Dedifferentiated amniotic fluid mesenchymal stem cell (primary cell): ENCODE measurements around the gene GARNL3.

Experiments
- DNase-seq: peaks from one replicate; pipeline ENCODE4 v3.0.0-alpha.2; 2016; ENCODE audit errors: extremely low spot score

Gene GARNL3

GRCh38 chr9:127351182-127352166 is 86.9 kb downstream of the GARNL3 start:
- no peak for DNase-seq

DNA sequence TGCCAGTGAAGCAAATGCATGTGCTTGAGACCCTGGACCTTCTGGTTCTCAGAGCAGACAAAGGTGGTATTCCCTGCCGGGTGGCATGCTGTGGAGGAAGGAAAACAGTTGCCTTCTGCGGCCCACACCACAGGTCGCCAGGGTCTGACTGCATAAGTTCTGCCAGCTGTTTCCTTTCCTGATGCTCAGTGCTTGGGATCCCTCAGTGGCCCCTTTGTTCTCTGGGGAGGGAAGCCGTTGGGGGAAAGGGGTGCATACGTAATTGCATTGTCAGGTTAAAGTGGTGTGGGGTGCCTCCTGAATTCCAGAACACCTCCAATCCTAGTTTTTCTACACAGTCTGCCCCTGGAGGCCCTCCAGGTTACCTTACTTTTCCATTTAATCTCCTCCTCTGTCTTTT is 89.3 kb downstream of the GARNL3 start:
- no peak for DNase-seq

DNA sequence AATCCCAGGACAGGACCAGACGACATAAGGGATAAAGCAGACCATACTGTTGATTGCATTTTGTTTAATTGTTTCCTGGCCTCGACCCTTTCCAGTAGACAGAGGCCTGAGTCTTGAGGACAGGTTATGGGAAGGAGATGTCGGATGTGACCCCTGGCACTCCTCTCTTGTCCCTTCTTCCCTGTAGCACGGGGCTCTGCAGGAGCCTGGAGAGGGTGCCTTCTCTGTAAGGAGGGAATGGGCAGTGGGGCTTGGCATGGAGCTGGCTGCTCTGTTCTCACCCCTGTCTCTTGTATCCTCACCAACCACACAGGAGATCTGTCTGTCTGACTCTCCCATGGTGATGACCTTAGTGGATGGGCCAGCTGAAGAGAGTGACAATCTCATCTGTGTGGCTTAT is 92.3 kb downstream of the GARNL3 start:
- no peak for DNase-seq

- no peak for DNase-seq
These were observed 93.5 kb downstream of the GARNL3 start for GRCh38 chr9:127358023-127358535.

- DNase-seq, result no peak
These were observed 94.2 kb downstream of the GARNL3 start for GRCh38 chr9:127358770-127359169.

GRCh38 chr9:127360250-127360649 is 95.7 kb downstream of the GARNL3 start:
- DNase-seq, result no peak

DNA sequence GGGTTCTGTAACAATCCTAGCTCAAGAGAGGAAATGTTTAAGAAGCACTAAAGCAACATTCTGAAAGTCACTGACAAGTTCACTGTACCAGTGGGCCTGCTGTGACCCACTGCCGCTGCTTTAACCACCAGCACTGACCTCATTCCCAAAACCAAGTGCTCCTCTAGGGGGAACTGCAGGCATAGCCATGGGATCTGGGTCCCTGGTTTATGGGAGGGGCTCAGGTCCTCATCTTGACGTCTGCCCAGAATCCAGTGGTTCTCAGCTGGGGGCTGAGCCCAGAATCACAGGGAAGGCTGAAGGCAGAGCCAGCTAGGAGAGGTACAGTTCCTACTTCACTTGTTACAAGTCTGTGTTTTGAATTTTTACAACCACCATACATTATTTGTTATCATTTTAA is 96.3 kb downstream of the GARNL3 start:
- no peak for DNase-seq

DNA sequence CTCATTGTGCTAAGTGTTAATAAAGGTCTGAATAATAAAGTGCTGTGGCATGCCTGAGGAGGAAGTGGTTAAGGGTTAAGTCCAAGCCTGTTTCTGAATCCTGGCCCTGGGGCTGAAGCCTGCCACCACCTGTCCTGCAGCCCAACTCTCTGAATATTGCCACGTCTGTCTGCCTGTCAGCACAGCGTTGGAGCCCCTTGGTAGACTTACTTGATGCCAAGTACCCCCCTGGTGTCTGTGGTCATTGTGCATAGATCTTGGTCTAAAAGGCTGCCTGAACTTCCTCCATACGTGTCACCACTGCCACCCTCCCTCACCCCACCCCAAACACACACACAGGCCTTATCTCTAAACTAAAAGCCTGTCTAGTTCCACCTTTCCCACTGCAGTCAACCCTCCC is 97.0 kb downstream of the GARNL3 start:
- DNase-seq, result no peak

GRCh38 chr9:127362829-127363228 is 98.3 kb downstream of the GARNL3 start:
- no peak for DNase-seq

DNA sequence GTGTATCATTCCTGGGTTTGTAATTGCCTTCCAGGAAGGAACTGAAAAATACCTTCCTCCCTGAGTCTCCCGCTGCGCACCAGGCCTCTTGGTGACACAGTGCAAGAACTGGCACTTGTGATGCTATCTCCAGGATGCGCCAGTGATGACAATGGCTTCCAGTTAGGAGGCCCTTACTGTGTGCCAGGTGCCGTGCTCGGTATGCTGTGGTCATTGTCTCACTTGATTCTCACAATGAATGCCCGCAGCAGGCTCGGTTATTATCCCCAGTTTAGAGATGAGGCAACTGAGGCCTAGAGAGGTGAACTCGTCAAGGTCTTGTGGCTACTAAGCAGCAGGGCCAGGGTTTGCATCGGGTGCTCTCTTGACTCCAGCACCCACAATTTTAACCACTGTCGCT is 100.9 kb downstream of the GARNL3 start:
- DNase-seq, result no peak

DNA sequence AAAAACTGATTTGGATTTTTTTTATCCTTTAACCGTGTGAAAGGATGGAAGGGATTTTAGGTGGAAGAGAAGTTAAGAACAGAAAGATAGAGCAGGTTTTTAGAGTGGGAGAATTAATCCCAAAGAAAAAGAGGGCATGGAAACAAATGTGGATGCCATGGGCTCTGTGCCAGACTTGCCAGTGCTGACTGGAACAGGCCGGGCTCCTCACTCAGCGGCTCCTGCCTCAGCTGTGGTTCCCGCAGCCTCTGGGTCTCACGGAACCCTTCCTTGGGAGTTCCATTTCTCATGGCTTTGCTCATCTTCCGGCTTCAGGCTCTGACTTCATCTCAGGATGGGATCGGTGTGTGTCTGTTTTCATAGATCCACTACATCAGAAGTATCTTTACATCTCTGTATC is 102.0 kb downstream of the GARNL3 start:
- DNase-seq, result no peak

DNA sequence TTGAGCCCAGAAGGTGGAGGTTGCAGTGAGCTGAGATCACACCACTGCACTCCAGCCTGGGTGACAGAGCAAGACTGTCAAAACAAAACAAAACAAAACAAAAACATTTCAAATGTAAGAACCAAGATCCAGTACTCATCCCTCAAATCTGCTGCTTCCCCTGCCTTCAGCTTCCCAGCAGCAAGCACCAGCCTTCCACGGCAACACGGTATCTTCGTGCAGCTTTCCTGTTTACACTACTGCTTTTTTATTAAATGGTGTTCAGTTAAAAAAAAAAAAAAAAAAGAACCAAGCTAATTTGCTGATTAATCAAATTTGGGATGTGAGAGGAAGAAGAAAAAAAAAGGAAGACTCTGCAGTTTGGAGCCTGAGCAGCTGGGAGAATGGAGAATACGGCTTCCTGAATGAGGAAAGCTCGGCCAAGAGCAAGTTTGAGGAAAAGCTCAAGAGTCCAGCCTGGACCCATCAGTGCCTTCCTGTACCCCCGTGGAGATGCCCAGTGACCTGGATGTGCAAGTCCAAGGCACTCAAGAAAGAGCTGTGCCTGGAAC is 104.4 kb downstream of the GARNL3 start:
- no peak for DNase-seq

DNA sequence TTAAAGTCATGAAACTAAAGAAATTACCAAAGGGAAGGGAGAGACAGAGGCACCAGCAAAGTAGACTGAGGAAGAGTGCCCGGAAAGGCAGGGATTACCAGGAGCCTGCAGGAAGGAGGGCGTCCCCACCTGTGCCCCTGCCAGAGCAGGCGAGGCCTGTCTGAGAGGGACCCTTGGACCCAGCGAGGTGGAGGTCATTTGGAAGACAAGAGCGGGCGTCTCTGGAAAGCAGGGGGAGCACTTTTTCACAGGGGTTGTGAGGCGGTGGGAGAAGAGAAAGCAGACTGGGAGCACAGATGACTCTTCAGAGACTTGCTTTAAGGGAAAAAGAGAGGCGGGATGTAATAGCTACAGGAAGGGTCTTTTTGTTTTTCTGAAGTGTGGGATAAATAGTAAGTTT is 104.9 kb downstream of the GARNL3 start:
- DNase-seq, result no peak

DNA sequence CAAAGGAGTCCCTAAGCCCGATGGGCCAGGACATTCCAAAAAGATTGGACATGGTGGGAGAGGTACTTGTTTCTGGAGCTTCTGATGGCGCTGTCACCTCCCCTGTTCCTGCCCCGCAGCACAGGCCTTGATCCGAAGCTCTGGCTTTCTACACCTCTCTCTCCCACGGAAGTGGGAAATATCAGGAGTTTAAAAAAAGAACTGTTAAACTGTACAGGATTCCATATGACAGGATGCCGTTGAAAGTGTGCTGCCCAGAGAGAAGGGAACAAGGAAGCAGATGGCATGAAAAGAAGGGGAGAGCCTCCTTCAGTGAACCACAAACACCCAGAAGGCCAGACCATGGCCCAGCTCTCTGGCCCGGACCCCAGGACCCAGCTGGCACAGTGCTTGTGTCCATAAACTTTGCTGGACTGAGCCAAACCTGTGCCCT is 105.6 kb downstream of the GARNL3 start:
- no peak for DNase-seq

- no peak for DNase-seq
These were observed 106.4 kb downstream of the GARNL3 start for GRCh38 chr9:127370672-127371648.

DNA sequence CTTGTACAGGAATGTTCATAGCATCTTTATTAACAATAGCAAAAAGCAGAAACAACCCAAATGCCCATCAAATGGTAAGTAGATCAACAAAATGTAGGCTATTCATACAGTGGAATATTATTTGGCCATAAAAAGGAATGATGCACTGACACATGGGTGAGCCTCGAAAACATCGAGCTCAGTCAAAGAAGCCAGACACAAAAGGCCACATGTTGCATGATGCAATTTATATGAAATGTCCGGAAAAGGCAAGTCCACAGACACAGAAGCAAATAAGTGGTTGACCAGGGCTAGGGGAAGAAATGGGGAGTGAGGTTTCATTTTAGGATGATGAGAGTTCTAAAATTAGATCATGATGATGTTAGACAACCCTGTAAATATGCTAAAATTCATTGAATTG is 115.9 kb downstream of the GARNL3 start:
- DNase-seq, result no peak

DNA sequence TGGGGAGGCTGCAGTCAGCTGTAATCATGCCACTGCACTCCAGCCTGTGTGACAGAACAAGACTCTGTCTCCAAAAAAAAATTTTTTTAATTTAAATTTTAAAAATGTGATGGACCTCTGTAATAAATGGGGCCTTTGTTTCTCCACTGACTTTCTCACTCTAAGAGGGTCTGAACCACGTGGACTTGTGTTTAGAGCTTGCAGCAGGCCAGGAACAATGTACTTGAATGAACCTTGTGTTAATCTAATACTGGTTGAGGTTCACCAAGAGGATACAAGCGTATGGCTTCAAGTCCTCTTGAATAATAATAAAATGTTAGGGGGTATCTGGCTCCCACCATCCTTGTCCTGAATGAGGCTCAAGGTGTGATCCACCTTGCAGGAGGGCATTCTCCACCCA is 118.0 kb downstream of the GARNL3 start:
- no peak for DNase-seq

GRCh38 chr9:127384016-127384730 is 119.6 kb downstream of the GARNL3 start:
- no peak for DNase-seq

DNA sequence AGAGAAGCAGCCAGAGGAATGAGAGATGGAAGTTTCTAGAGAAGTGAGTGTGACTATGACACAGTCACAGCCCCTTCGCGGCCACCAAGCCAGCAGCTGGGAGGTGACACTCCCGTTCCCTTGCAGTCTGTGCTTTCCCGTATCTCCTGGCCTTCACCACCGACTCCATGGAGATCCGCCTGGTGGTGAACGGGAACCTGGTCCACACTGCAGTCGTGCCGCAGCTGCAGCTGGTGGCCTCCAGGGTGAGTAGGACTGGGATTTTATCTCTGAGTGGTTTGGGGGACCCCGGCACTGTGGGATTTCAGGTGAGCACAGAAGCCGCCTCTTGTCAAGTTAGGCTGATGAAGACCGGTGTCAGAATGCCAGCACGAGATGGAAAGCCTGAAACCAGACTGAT is 120.3 kb downstream of the GARNL3 start:
- no peak for DNase-seq

- no peak for DNase-seq
These were observed 121.7 kb downstream of the GARNL3 start for GRCh38 chr9:127386249-127386648.

GRCh38 chr9:127386981-127387380 is 122.4 kb downstream of the GARNL3 start:
- no peak for DNase-seq
